GM12878 (cell line): ENCODE measurements around the gene PRDM1. TPM values are rescaled to one million over a fixed set of nuclear protein-coding genes. Genes with fewer than 3 reads are reported as not detected.

Experiments used
- CBX3 ChIP-seq: fragments of 200-600 bp; sonication (generic); IDR thresholded peaks from 2 replicates; pipeline ENCODE4 v1.6.1; 2016; ENCODE audit warnings: low read depth, borderline replicate concordance
- CHD2 ChIP-seq: IDR thresholded peaks from 2 replicates; pipeline ENCODE4 v1.6.1; 2011; ENCODE audit warnings: low read depth, low read length, improper control_type of control experiment, borderline replicate concordance
- CHD4 ChIP-seq: fragments of 200-600 bp; sonication (generic); IDR thresholded peaks from 2 replicates; pipeline ENCODE4 v1.6.1; 2016; ENCODE audit warnings: mild to moderate bottlenecking
- FOXM1 ChIP-seq: IDR thresholded peaks from 2 replicates; pipeline ENCODE4 v1.6.1; 2012; ENCODE audit warnings: low read depth, mild to moderate bottlenecking, inconsistent platforms, low read length, moderate library complexity
- JUND ChIP-seq: IDR thresholded peaks from 2 replicates; pipeline ENCODE4 v1.6.1; 2012; ENCODE audit warnings: low read depth, mild to moderate bottlenecking, low read length, improper control_type of control experiment, moderate library complexity
- MYC ChIP-seq: IDR thresholded peaks from 2 replicates; pipeline ENCODE4 v1.6.1; 2011; ENCODE audit warnings: mild to moderate bottlenecking, low read length, moderate library complexity, inconsistent platforms; ENCODE audit not compliant: insufficient read depth, insufficient replicate concordance, insufficient read length, severe bottlenecking
- NR2C2 ChIP-seq: IDR thresholded peaks from 2 replicates; pipeline ENCODE4 v1.6.1; 2011; ENCODE audit warnings: borderline replicate concordance, low read depth; ENCODE audit not compliant: control insufficient read depth, insufficient read length
- POLR2A ChIP-seq: IDR thresholded peaks from 2 replicates; pipeline ENCODE4 v1.6.1; 2011; ENCODE audit warnings: low read depth, mild to moderate bottlenecking, low read length
- TCF3 ChIP-seq: IDR thresholded peaks from 2 replicates; pipeline ENCODE4 v1.6.1; 2012; ENCODE audit warnings: low read depth, mild to moderate bottlenecking, low read length, borderline replicate concordance; ENCODE audit not compliant: insufficient read depth
- YBX1 ChIP-seq: fragments of 450-650 bp; IDR thresholded peaks from 2 replicates; pipeline ENCODE4 v1.6.1; 2016; ENCODE audit warnings: antibody characterized with exemption
- polyA plus RNA-seq, 11 experiments: library from polyadenylated mRNA; depleted of rRNA in 4 of 11; unstranded in 6 of 11; stranded (reverse) in 5 of 11; fragments of >200 nt; fragmentation: Nextera tagmentation in 4 of 11; fragmentation: Illumina TruSeq in 1 of 11; extraction: Ambion mirVana in 4 of 11; extraction: Trizol in 1 of 11; gene quantifications; 1 replicate in 1 of 11; 2 replicates in 10 of 11; pipeline versions ENCODE4 v1.2.1 to v1.2.3, GENCODE V29; 2011 to 2016; ENCODE audit warnings: inconsistent platforms in 2 of 11, missing spikeins in 2 of 11, low read depth in 1 of 11
- total RNA-seq, 4 experiments: library from RNA; depleted of rRNA in 3 of 4; stranded (reverse); fragments of >200 nt in 3 of 4; fragmentation: Illumina TruSeq in 1 of 4; extraction: Trizol in 1 of 4; gene quantifications; 2 replicates each; pipeline versions ENCODE4 v1.2.1 to v1.2.3, GENCODE V29; 2013 to 2021
- TF ChIP-seq, protein P1 (sequence below): IDR thresholded peaks from 2 replicates; pipeline ENCODE4 v1.6.1; 2012; ENCODE audit warnings: low read depth, low read length, improper control_type of control experiment
- TF ChIP-seq, protein P2 (sequence below): fragments of 450-650 bp; IDR thresholded peaks from 2 replicates; pipeline ENCODE4 v1.6.1; 2017; ENCODE audit warnings: borderline replicate concordance
- TF ChIP-seq, protein P3 (sequence below): fragments of 450-650 bp; IDR thresholded peaks from 2 replicates; pipeline ENCODE4 v1.6.1; 2014; ENCODE audit warnings: mild to moderate bottlenecking
- TF ChIP-seq, protein P4 (sequence below): fragments of 450-650 bp; IDR thresholded peaks from 2 replicates; pipeline ENCODE4 v1.6.1; 2016; ENCODE audit warnings: mild to moderate bottlenecking
- TF ChIP-seq, protein P5 (sequence below): fragments of 450-650 bp; IDR thresholded peaks from 2 replicates; pipeline ENCODE4 v1.6.1; 2017; ENCODE audit warnings: mild to moderate bottlenecking, low read depth, inconsistent platforms; ENCODE audit not compliant: poor library complexity, severe bottlenecking
- TF ChIP-seq, protein P6 (sequence below): fragments of 450-650 bp; formaldehyde crosslinking; IDR thresholded peaks from 2 replicates; pipeline ENCODE4 v1.4.0; 2020; ENCODE audit warnings: mild to moderate bottlenecking, moderate library complexity

Gene PRDM1
- total and polyA plus RNA-seq, 10 of the 15 experiments (the other 5 are each of a cell fraction or from before 2014, with no cell fraction given), result 1.9 to 15.8 (median 4.1) TPM

DNA sequence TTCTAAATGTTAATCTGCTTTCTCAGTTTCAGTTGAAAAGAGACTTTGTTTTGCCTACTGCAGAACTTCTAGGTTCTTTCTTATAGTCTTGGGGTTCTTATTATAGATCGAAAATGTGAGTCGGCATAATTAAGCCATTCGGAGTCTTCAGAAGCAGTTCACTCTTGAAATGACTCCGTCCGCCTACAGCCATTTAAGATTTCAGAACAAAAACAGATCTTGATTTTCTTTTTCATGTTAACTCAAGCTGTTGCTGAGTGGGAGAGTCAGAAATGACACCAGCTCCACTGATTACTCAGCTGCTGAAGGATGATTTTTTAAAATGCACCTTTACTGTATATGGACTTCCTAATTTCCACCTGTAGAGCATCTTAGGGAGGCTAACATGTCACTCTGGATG, 15.9 kb downstream of the PRDM1 start (continued):
- TF ChIP-seq, protein P1, sequence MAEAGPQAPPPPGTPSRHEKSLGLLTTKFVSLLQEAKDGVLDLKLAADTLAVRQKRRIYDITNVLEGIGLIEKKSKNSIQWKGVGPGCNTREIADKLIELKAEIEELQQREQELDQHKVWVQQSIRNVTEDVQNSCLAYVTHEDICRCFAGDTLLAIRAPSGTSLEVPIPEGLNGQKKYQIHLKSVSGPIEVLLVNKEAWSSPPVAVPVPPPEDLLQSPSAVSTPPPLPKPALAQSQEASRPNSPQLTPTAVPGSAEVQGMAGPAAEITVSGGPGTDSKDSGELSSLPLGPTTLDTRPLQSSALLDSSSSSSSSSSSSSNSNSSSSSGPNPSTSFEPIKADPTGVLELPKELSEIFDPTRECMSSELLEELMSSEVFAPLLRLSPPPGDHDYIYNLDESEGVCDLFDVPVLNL, result no peak
- no peak for TF ChIP-seq MYC
- TF ChIP-seq, protein P2, sequence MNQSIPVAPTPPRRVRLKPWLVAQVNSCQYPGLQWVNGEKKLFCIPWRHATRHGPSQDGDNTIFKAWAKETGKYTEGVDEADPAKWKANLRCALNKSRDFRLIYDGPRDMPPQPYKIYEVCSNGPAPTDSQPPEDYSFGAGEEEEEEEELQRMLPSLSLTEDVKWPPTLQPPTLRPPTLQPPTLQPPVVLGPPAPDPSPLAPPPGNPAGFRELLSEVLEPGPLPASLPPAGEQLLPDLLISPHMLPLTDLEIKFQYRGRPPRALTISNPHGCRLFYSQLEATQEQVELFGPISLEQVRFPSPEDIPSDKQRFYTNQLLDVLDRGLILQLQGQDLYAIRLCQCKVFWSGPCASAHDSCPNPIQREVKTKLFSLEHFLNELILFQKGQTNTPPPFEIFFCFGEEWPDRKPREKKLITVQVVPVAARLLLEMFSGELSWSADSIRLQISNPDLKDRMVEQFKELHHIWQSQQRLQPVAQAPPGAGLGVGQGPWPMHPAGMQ, result no peak
- TF ChIP-seq, protein P3, sequence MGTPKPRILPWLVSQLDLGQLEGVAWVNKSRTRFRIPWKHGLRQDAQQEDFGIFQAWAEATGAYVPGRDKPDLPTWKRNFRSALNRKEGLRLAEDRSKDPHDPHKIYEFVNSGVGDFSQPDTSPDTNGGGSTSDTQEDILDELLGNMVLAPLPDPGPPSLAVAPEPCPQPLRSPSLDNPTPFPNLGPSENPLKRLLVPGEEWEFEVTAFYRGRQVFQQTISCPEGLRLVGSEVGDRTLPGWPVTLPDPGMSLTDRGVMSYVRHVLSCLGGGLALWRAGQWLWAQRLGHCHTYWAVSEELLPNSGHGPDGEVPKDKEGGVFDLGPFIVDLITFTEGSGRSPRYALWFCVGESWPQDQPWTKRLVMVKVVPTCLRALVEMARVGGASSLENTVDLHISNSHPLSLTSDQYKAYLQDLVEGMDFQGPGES, result no peak
- peak; percentile 99 for TF ChIP-seq FOXM1
- TF ChIP-seq TCF3, result peak; percentile 70; the same call in 1 of the 2 replicates
- peak; percentile 62 for TF ChIP-seq CHD2
- TF ChIP-seq CBX3, result no peak
- TF ChIP-seq POLR2A, result no peak
- TF ChIP-seq NR2C2, result no peak
- TF ChIP-seq, protein P4, sequence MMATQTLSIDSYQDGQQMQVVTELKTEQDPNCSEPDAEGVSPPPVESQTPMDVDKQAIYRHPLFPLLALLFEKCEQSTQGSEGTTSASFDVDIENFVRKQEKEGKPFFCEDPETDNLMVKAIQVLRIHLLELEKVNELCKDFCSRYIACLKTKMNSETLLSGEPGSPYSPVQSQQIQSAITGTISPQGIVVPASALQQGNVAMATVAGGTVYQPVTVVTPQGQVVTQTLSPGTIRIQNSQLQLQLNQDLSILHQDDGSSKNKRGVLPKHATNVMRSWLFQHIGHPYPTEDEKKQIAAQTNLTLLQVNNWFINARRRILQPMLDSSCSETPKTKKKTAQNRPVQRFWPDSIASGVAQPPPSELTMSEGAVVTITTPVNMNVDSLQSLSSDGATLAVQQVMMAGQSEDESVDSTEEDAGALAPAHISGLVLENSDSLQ, result 0 out of 2 replicates have a peak, but pooled peaks have one; percentile 22
- TF ChIP-seq, protein P5, sequence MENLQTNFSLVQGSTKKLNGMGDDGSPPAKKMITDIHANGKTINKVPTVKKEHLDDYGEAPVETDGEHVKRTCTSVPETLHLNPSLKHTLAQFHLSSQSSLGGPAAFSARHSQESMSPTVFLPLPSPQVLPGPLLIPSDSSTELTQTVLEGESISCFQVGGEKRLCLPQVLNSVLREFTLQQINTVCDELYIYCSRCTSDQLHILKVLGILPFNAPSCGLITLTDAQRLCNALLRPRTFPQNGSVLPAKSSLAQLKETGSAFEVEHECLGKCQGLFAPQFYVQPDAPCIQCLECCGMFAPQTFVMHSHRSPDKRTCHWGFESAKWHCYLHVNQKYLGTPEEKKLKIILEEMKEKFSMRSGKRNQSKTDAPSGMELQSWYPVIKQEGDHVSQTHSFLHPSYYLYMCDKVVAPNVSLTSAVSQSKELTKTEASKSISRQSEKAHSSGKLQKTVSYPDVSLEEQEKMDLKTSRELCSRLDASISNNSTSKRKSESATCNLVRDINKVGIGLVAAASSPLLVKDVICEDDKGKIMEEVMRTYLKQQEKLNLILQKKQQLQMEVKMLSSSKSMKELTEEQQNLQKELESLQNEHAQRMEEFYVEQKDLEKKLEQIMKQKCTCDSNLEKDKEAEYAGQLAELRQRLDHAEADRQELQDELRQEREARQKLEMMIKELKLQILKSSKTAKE, result peak; percentile 96
- no peak for TF ChIP-seq CHD4
- peak; percentile 93 for TF ChIP-seq JUND
- no peak for TF ChIP-seq YBX1
- TF ChIP-seq, protein P6, sequence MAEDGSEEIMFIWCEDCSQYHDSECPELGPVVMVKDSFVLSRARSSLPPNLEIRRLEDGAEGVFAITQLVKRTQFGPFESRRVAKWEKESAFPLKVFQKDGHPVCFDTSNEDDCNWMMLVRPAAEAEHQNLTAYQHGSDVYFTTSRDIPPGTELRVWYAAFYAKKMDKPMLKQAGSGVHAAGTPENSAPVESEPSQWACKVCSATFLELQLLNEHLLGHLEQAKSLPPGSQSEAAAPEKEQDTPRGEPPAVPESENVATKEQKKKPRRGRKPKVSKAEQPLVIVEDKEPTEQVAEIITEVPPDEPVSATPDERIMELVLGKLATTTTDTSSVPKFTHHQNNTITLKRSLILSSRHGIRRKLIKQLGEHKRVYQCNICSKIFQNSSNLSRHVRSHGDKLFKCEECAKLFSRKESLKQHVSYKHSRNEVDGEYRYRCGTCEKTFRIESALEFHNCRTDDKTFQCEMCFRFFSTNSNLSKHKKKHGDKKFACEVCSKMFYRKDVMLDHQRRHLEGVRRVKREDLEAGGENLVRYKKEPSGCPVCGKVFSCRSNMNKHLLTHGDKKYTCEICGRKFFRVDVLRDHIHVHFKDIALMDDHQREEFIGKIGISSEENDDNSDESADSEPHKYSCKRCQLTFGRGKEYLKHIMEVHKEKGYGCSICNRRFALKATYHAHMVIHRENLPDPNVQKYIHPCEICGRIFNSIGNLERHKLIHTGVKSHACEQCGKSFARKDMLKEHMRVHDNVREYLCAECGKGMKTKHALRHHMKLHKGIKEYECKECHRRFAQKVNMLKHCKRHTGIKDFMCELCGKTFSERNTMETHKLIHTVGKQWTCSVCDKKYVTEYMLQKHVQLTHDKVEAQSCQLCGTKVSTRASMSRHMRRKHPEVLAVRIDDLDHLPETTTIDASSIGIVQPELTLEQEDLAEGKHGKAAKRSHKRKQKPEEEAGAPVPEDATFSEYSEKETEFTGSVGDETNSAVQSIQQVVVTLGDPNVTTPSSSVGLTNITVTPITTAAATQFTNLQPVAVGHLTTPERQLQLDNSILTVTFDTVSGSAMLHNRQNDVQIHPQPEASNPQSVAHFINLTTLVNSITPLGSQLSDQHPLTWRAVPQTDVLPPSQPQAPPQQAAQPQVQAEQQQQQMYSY (CRISPR knock-in tag), result no peak
